Thyroid gland (tissue), 4 donors: ENCODE results near the gene TMA7. TPM values are rescaled to one million over a fixed set of nuclear protein-coding genes. Genes with fewer than 3 reads are reported as not detected.

Experiments
- DNase-seq, 2 donors: peaks; one replicate each; pipeline ENCODE4 v3.0.0-alpha.2; 2019
- H3K27ac ChIP-seq, 3 donors: fragments of 200-600 bp; sonication (generic); 1 replicate in 2 of 3; 2 replicates in 1 of 3; pipeline ENCODE4 v1.5.1; 2016 to 2019; ENCODE audit warnings: mild to moderate bottlenecking in 1 of 3, moderate library complexity in 1 of 3
- H3K27me3 ChIP-seq: fragments of 200-600 bp; sonication (generic); one replicate; pipeline ENCODE4 v1.5.1; 2019
- H3K36me3 ChIP-seq, 2 donors: fragments of 200-600 bp; sonication (generic); one replicate each; pipeline ENCODE4 v1.5.1; 2016 to 2019
- H3K4me1 ChIP-seq, 2 donors: fragments of 200-600 bp; sonication (generic); one replicate each; pipeline ENCODE4 v1.5.1; 2017 to 2019
- H3K4me3 ChIP-seq, 3 donors: fragments of 200-600 bp; sonication (generic); replicated peaks in 1 of 3; 1 replicate in 2 of 3; 2 replicates in 1 of 3; pipeline ENCODE4 v1.5.1; 2016; ENCODE audit warnings: mild to moderate bottlenecking in 1 of 3
- H3K9me3 ChIP-seq: fragments of 200-600 bp; sonication (generic); one replicate; pipeline ENCODE4 v1.5.1; 2017
- CTCF ChIP-seq, 6 experiments: fragments of 200-600 bp in 3 of 6; fragments of 450-650 bp in 3 of 6; sonication (generic) in 3 of 6; IDR thresholded peaks; one replicate each; pipeline ENCODE4 v1.5.1; 2016 to 2019; ENCODE audit warnings: antibody characterized with exemption in 6 of 6, mild to moderate bottlenecking in 2 of 6, inconsistent platforms in 1 of 6, moderate library complexity in 1 of 6
- POLR2A ChIP-seq, 2 donors: fragments of 450-650 bp; IDR thresholded peaks; one replicate each; pipeline ENCODE4 v1.6.1; 2017; ENCODE audit warnings: antibody characterized with exemption in 2 of 2, mild to moderate bottlenecking in 2 of 2, moderate library complexity in 1 of 2
- WGBS, 2 donors: methylation state at CpG; one replicate each; pipeline ENCODE4 v1.1.5; 2017; 5-methylcytosine and 5-hydroxymethylcytosine counted together
- intact Hi-C: fragments of 100-400 bp; cut with DNase I; formaldehyde crosslinking; loops from one replicate; pipeline ENCODE4 v1.15.1; 2023
- total RNA-seq, 4 donors: library from RNA; depleted of rRNA; stranded (reverse); fragments of >200 nt; gene quantifications; one replicate each; pipeline ENCODE4 v1.2.3, GENCODE V29; 2016

Gene TMA7
- total RNA-seq, 4 donors from 2014 or later: 133 to 413 (median 301) TPM

- peaks cover 18 to 24% of the 10 kb centered on the region in 2 donors for H3K4me1 ChIP-seq
- DNase-seq: no peak
- no peak overlapping the region for H3K27ac ChIP-seq
- no peak for TF ChIP-seq POLR2A (IDR thresholded peaks at IDR 0.05)
- no peak for TF ChIP-seq CTCF (IDR thresholded peaks at IDR 0.05)
- peaks cover 4 to 6% of the 10 kb centered on the region in 2 donors for H3K36me3 ChIP-seq
- no peak overlapping the region for H3K4me3 ChIP-seq
- 62 to 73% methylated on average over 6 of the region's 6 CpGs for WGBS, 2 donors
- intact Hi-C loops: no loop called here
- no peaks in the 10 kb centered on the region for H3K27me3 ChIP-seq
- H3K9me3 ChIP-seq: no peaks in the 10 kb centered on the region
Observed at GRCh38 chr3:48445277-48445882, 5.3 kb downstream of the TMA7 start.

DNA sequence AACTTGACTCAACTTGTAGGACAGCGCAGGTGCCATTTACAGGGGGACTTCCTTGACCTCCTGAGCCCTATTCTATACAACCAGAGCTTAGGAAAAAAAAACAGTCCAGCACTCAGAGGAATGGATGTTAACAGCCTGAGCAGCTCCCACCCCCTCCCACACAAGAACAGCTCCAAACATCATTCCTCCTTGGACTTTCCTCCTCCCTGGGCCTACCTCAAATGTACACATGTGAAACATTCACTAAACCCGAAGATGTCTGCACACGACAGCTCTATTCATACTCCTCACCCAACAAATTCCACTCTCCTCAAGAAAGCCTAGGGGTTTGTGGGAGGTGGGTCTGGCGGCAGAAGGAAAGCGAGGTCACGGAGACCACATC, 6.0 kb downstream of the TMA7 start:
- no peak for DNase-seq
- peaks cover 4 to 6% of the 10 kb centered on the region in 2 donors for H3K36me3 ChIP-seq
- 10 to 13% methylated on average over 6 of the region's 6 CpGs for WGBS, 2 donors
- peak overlapping the region; percentile 48 to 82 (median 82) for H3K27ac ChIP-seq
- H3K27me3 ChIP-seq: no peaks in the 10 kb centered on the region
- TF ChIP-seq CTCF (IDR thresholded peaks at IDR 0.05) (no peak), POLR2A (IDR thresholded peaks at IDR 0.05) (no peak)
- no peaks in the 10 kb centered on the region for H3K9me3 ChIP-seq
- peak overlapping the region; percentile 37 to 80 (median 72) for H3K4me3 ChIP-seq
- H3K4me1 ChIP-seq: peaks cover 21 to 24% of the 10 kb centered on the region in 2 donors
- intact Hi-C loops: no loop called here

GRCh38 chr3:48446425-48447193, 6.6 kb downstream of the TMA7 start, which contains the start of gene ATRIP:
ATRIP (plus strand) TSS chr3:48446737; CDS start chr3:48446846, 109 bp downstream.
- Histone ChIP-seq H3K36me3 (peaks cover 4 to 6% of the 10 kb centered on the region in 2 donors), H3K4me3 (peak within 1 kb of the TSS; percentile 37 to 80 (median 72)), H3K4me1 (peaks cover 18 to 26% of the 10 kb centered on the region in 2 donors), H3K27me3 (no peaks in the 10 kb centered on the region), H3K9me3 (no peaks in the 10 kb centered on the region), H3K27ac (peak within 1 kb of the TSS; percentile 48 to 82 (median 82))
- intact Hi-C loops: no loop called here
- TF ChIP-seq POLR2A (IDR thresholded peaks at IDR 0.05) (peak; percentile 62 to 95), CTCF (IDR thresholded peaks at IDR 0.05) (peak in 2 of 6 experiments; percentile 3 to 15)
- WGBS, 2 donors: 0% methylated on average over 10 to 15 of the region's 91 CpGs
- peak; percentile 91 to 95 for DNase-seq

DNA sequence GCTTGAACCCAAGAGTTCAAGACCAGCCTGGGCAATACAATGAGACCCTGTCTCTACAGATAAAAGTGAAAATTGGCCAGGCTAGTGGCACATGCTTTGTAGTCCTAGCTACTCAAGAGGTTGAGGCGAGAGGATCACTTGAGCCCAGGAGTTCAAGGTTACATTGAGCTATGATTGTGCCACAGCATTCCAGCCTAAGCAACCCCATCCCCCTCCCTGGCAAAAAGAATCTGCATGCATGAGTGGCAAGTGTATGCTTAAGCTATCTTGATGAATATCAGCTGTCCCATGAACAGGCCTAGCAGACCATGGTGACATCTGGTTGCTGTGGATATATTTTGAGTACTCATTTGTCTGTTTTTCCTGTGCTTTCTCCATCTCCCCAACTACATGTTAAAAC, 11.2 kb downstream of the TMA7 start:
- TF ChIP-seq POLR2A (IDR thresholded peaks at IDR 0.05): no peak
- no peak for TF ChIP-seq CTCF (IDR thresholded peaks at IDR 0.05)
- H3K27me3 ChIP-seq: no peaks in the 10 kb centered on the region
- H3K4me1 ChIP-seq: peaks cover 12 to 26% of the 10 kb centered on the region in 2 donors
- H3K9me3 ChIP-seq: no peaks in the 10 kb centered on the region
- H3K36me3 ChIP-seq: peaks cover 2 to 11% of the 10 kb centered on the region in 2 donors
- WGBS, 2 donors: 13 to 18% methylated on average over 1 of the region's 1 CpG
- no peak overlapping the region for H3K4me3 ChIP-seq
- intact Hi-C loops: no loop called here
- peak overlapping the region; percentile 51 to 73 (median 70) for H3K27ac ChIP-seq
- DNase-seq: peak; percentile 89 to 91

GRCh38 chr3:48456456-48456855, 16.4 kb downstream of the TMA7 start:
- intact Hi-C loops: no loop called here
- Histone ChIP-seq H3K27me3 (no peaks in the 10 kb centered on the region), H3K27ac (no peak overlapping the region), H3K36me3 (peaks cover 40 to 43% of the 10 kb centered on the region in 2 donors), H3K4me1 (peaks cover 4 to 11% of the 10 kb centered on the region in 2 donors), H3K4me3 (no peak overlapping the region), H3K9me3 (no peaks in the 10 kb centered on the region)
- 100% methylated on average over 1 of the region's 1 CpG for WGBS, 2 donors
- DNase-seq: no peak
- TF ChIP-seq CTCF (IDR thresholded peaks at IDR 0.05): no peak
- no peak for TF ChIP-seq POLR2A (IDR thresholded peaks at IDR 0.05)
